Esophagus muscularis mucosa (tissue), 4 donors: ENCODE measurements around the gene RNF126. TPM values are rescaled to one million over a fixed set of nuclear protein-coding genes. Genes with fewer than 3 reads are reported as not detected.

ENCODE experiments used
- DNase-seq: peaks from one replicate; pipeline ENCODE4 v3.0.0-alpha.2; 2017; ENCODE audit errors: extremely low spot score
- H3K27ac ChIP-seq, 4 donors: fragments of 200-600 bp; sonication (generic); replicated peaks in 1 of 4; 1 replicate in 3 of 4; 2 replicates in 1 of 4; pipeline ENCODE4 v1.5.1; 2016 to 2019; ENCODE audit warnings: mild to moderate bottlenecking in 1 of 4
- H3K27me3 ChIP-seq, 4 donors: fragments of 200-600 bp; sonication (generic); one replicate each; pipeline versions ENCODE4 v1.5.1 to v1.6.0; 2016 to 2019
- H3K36me3 ChIP-seq, 4 donors: fragments of 200-600 bp; sonication (generic); one replicate each; pipeline ENCODE4 v1.5.1; 2016 to 2019
- H3K4me1 ChIP-seq, 4 donors: fragments of 200-600 bp; sonication (generic); one replicate each; pipeline ENCODE4 v1.5.1; 2016 to 2019
- H3K4me3 ChIP-seq, 4 donors: fragments of 200-600 bp; sonication (generic); 1 replicate in 2 of 4; 2 replicates in 2 of 4; pipeline ENCODE4 v1.5.1; 2016 to 2019; ENCODE audit warnings: mild to moderate bottlenecking in 4 of 4, moderate library complexity in 1 of 4
- H3K9me3 ChIP-seq, 4 donors: fragments of 200-600 bp; sonication (generic); 1 replicate in 3 of 4; 2 replicates in 1 of 4; pipeline ENCODE4 v1.5.1; 2016 to 2019
- EP300 ChIP-seq: sonication (generic); formaldehyde crosslinking; IDR thresholded peaks from one replicate; pipeline ENCODE4 v1.6.1; 2017; ENCODE audit warnings: antibody characterized with exemption
- POLR2A ChIP-seq: fragments of 450-650 bp; IDR thresholded peaks from one replicate; pipeline ENCODE4 v1.6.1; 2017; ENCODE audit warnings: antibody characterized with exemption, moderate library complexity, mild to moderate bottlenecking, low read depth
- POLR2AphosphoS5 ChIP-seq, 2 donors: sonication (generic); formaldehyde crosslinking; IDR thresholded peaks; one replicate each; pipeline ENCODE4 v1.6.1; 2017; ENCODE audit warnings: antibody characterized with exemption in 2 of 2
- whole genome bisulfite sequencing: methylation state at CpG from one replicate; pipeline ENCODE4 v1.1.5; 2018; 5-methylcytosine and 5-hydroxymethylcytosine counted together
- intact Hi-C: fragments of 100-400 bp; cut with DNase I; formaldehyde crosslinking; loops from one replicate; pipeline ENCODE4 v1.15.1; 2023
- total RNA-seq, 4 donors: library from RNA; depleted of rRNA; stranded (reverse); fragments of >200 nt; gene quantifications; one replicate each; pipeline versions ENCODE4 v1.1.0 to v1.2.1, GENCODE V29; 2016
- TF ChIP-seq, protein P1 (sequence below), 3 experiments: fragments of 200-600 bp in 2 of 3; fragments of 450-650 bp in 1 of 3; sonication (generic) in 2 of 3; IDR thresholded peaks; one replicate each; pipeline ENCODE4 v1.5.1; 2017 to 2019; ENCODE audit warnings: antibody characterized with exemption in 3 of 3, mild to moderate bottlenecking in 2 of 3, moderate library complexity in 1 of 3

Gene RNF126
- total RNA-seq, 4 donors from 2014 or later = 41.5 to 63.5 (median 62.3) TPM

DNA sequence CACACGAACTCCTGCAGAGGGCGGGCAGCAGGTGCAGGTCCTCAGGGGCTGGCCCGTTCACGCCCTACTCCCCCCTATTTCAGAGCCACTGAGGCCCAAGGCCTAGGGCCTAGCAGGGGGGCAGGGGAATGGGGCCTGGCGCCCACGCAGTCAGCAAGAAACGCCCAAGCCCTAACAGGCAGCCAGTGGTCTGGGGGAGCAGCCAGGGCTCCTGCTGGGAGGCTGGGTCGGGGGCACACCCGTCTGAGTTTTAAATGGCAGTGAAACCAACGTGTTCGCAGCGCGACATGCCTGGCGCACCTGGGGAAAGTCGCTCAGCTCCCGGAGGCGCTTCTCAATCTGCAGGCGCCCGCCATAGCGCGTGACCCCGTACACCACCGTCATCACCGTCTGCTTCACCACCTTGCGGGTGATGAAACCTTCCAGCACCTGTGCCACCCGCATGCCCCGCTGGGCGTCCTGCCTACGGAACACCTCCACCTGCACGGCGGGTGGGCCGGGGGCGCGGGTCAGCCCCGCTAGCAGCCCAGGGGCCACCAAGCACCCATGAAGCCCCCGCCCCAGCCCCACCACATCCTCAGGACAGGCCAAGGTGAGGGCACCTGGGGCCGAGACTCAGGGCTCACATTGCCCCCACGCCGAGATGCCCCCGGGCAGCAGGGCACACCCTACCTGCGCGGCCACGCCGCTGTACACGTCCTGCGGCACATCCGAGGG, 43.6 kb downstream of the RNF126 start:
- Histone ChIP-seq H3K9me3 (no peaks in the 10 kb centered on the region), H3K27ac (no peak overlapping the region), H3K36me3 (peaks cover 67 to 78% (median 75%) of the 10 kb centered on the region in 4 donors), H3K4me3 (no peak overlapping the region), H3K27me3 (peaks cover 0 to 35% (median 0%) of the 10 kb centered on the region in 4 donors), H3K4me1 (peaks cover 0 to 15% (median 9%) of the 10 kb centered on the region in 4 donors)
- DNase-seq = no peak
- TF ChIP-seq, protein P1, sequence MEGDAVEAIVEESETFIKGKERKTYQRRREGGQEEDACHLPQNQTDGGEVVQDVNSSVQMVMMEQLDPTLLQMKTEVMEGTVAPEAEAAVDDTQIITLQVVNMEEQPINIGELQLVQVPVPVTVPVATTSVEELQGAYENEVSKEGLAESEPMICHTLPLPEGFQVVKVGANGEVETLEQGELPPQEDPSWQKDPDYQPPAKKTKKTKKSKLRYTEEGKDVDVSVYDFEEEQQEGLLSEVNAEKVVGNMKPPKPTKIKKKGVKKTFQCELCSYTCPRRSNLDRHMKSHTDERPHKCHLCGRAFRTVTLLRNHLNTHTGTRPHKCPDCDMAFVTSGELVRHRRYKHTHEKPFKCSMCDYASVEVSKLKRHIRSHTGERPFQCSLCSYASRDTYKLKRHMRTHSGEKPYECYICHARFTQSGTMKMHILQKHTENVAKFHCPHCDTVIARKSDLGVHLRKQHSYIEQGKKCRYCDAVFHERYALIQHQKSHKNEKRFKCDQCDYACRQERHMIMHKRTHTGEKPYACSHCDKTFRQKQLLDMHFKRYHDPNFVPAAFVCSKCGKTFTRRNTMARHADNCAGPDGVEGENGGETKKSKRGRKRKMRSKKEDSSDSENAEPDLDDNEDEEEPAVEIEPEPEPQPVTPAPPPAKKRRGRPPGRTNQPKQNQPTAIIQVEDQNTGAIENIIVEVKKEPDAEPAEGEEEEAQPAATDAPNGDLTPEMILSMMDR (IDR thresholded peaks at IDR 0.05) = no peak
- TF ChIP-seq POLR2A = no peak
- TF ChIP-seq EP300 = no peak
- TF ChIP-seq POLR2AphosphoS5 (IDR thresholded peaks at IDR 0.05) = no peak
- intact Hi-C loops = no loop called here
- WGBS = 96% methylated on average over 41 of the region's 47 CpGs

DNA sequence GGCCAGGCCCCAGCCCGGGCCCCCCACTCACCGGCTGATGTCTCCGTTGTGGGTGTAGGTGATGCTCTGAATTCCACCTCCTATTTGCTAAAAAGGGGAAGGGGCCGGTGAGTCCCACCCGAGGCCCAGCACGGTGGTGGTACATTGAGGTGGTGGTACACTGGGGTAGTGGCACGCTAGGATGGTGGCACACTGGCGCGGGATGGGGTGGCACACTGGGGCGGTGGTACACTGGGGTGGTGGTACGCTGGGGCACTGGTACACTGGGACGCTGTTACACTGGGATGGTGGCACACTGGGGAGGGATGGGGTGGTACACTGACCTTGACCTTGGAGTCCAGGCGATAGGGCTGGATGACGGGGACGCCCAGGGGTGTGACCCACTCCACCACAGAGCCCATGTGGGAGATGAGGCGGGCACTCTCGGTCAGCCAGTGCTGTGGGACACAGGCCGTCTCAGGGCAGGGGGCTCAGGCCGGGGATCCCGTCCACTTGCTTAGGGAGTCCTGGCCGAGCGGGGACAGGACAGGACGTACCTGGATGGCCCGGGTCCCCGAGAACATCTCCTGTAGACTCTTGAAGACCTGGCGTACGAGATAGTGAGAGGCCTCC, 44.2 kb downstream of the RNF126 start:
- TF ChIP-seq POLR2AphosphoS5 (IDR thresholded peaks at IDR 0.05) (no peak), EP300 (no peak), POLR2A (no peak)
- TF ChIP-seq, protein P1 (IDR thresholded peaks at IDR 0.05) = no peak
- Histone ChIP-seq H3K4me3 (no peak overlapping the region), H3K27ac (no peak overlapping the region), H3K27me3 (peaks cover 0 to 41% (median 0%) of the 10 kb centered on the region in 4 donors), H3K4me1 (peaks cover 0 to 15% (median 9%) of the 10 kb centered on the region in 4 donors), H3K36me3 (peaks cover 65 to 72% (median 68%) of the 10 kb centered on the region in 4 donors), H3K9me3 (no peaks in the 10 kb centered on the region)
- WGBS = 89% methylated on average over 18 of the region's 27 CpGs
- no peak for DNase-seq
- intact Hi-C loops = no loop called here

DNA sequence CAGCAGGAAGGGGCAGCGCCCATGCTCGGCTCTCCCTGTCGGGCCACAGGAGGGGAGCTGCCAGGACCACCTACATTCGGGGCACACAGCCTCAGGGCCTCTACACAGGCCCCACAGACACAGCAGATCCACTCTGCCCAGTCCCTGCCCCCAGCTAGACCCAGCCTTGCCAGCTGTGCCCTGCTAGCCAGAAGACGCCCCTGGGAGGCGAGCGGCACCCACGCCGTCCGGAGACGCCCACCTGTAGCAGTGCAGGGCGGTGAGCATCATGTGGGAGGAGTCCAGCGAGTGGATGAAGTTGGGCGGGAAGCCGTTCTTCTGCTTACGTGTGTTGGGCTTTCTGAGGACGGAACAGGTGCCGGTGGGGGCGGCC, 44.8 kb downstream of the RNF126 start:
- TF ChIP-seq, protein P1 (IDR thresholded peaks at IDR 0.05) = no peak
- TF ChIP-seq POLR2AphosphoS5 (IDR thresholded peaks at IDR 0.05) (no peak), POLR2A (no peak), EP300 (no peak)
- intact Hi-C loops = no loop called here
- DNase-seq = no peak
- peaks cover 0 to 15% (median 9%) of the 10 kb centered on the region in 4 donors for H3K4me1 ChIP-seq
- H3K4me3 ChIP-seq = no peak overlapping the region
- peaks cover 60 to 66% (median 63%) of the 10 kb centered on the region in 4 donors for H3K36me3 ChIP-seq
- no peak overlapping the region for H3K27ac ChIP-seq
- 98% methylated on average over 13 of the region's 19 CpGs for WGBS
- peaks cover 0 to 42% (median 0%) of the 10 kb centered on the region in 4 donors for H3K27me3 ChIP-seq
- H3K9me3 ChIP-seq = no peaks in the 10 kb centered on the region

DNA sequence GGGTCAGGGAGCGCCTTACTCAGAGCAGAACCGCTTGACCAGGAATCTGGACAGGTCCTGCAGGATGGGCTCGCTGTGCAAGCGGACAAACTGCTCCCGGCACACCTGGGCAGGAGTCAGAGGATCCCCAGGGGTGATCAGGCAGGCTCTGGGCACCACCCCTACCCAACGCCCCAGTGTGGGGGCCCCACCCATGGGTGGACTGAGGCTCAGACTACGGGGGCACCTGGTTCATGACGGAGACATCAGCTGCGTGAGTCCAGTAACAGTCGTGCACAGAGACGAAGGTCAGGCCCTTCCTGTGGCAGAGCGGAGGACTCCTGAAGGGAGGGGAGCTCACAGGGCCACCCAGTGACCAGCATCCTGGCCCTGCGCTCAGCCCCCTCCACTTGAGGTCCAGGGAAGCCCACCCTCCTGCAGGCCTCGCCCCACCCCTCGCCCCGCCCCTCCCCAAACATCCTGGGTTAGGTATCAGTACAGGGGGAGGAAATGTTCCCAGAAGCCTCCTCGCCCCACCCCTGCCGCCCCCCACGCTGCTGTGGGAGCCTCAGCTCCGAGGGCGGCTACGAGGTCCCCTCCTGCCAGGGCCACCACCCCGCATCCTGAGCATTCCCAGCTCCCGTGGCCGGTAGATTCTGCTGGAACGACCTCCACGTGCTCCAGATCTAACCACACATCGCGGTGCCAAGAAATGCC, 45.3 kb downstream of the RNF126 start:
- H3K4me3 ChIP-seq = no peak overlapping the region
- no peak for DNase-seq
- no peaks in the 10 kb centered on the region for H3K9me3 ChIP-seq
- H3K36me3 ChIP-seq = peaks cover 55 to 61% (median 58%) of the 10 kb centered on the region in 4 donors
- TF ChIP-seq, protein P1 (IDR thresholded peaks at IDR 0.05) = no peak
- TF ChIP-seq POLR2A (no peak), EP300 (no peak), POLR2AphosphoS5 (IDR thresholded peaks at IDR 0.05) (no peak)
- 84% methylated on average over 27 of the region's 29 CpGs for WGBS
- H3K27ac ChIP-seq = no peak overlapping the region
- H3K4me1 ChIP-seq = peaks cover 0 to 15% (median 9%) of the 10 kb centered on the region in 4 donors
- peaks cover 0 to 42% (median 0%) of the 10 kb centered on the region in 4 donors for H3K27me3 ChIP-seq
- intact Hi-C loops = no loop called here
